ENCODE measurements around the gene MYH9. TPM values are rescaled to one million over a fixed set of nuclear protein-coding genes. Genes with fewer than 3 reads are reported as not detected.

MYH9 gene
- total RNA-seq, 4 donors from 2014 or later = 304 to 366 (median 322) TPM

GRCh38 chr22:36378869-36379217 is 8.9 kb downstream of the MYH9 start:
- no peak overlapping the region for H3K4me3 ChIP-seq
- H3K4me1 ChIP-seq = peaks cover 0 to 100% (median 83%) of the 10 kb centered on the region in 3 donors
- no peak for ATAC-seq
- WGBS, 2 donors (ENCODE audit: low coverage in 1 of 2) = 29 to 35% methylated on average over 3 to 4 of the region's 5 CpGs
- H3K9me3 ChIP-seq = no peaks in the 10 kb centered on the region
- TF ChIP-seq POLR2AphosphoS5 (IDR thresholded peaks at IDR 0.05) = no peak
- TF ChIP-seq CTCF (IDR thresholded peaks at IDR 0.05) = no peak
- TF ChIP-seq POLR2A (IDR thresholded peaks at IDR 0.05) = no peak
- TF ChIP-seq EP300 (IDR thresholded peaks at IDR 0.05) = no peak
- H3K36me3 ChIP-seq = peaks cover 0 to 18% of the 10 kb centered on the region in 2 donors
- H3K27ac ChIP-seq = peak overlapping the region; percentile 61 to 100 (median 100)
- H3K27me3 ChIP-seq = no peaks in the 10 kb centered on the region

GRCh38 chr22:36378080-36378868 is 9.5 kb downstream of the MYH9 start:
- Histone ChIP-seq H3K4me1 (peaks cover 0 to 100% (median 80%) of the 10 kb centered on the region in 3 donors), H3K27me3 (no peaks in the 10 kb centered on the region), H3K4me3 (no peak overlapping the region), H3K9me3 (no peaks in the 10 kb centered on the region), H3K36me3 (peaks cover 0 to 17% of the 10 kb centered on the region in 2 donors), H3K27ac (peak overlapping the region; percentile 61 to 100 (median 100))
- 21 to 42% methylated on average over 12 to 14 of the region's 14 CpGs for WGBS, 2 donors (ENCODE audit: low coverage in 1 of 2)
- ATAC-seq = no peak
- TF ChIP-seq POLR2A (IDR thresholded peaks at IDR 0.05) (no peak), CTCF (IDR thresholded peaks at IDR 0.05) (no peak), EP300 (IDR thresholded peaks at IDR 0.05) (no peak), POLR2AphosphoS5 (IDR thresholded peaks at IDR 0.05) (no peak)

GRCh38 chr22:36377022-36377631 is 10.6 kb downstream of the MYH9 start:
- peaks cover 0 to 100% (median 84%) of the 10 kb centered on the region in 3 donors for H3K4me1 ChIP-seq
- TF ChIP-seq EP300 (IDR thresholded peaks at IDR 0.05) = no peak
- no peak for TF ChIP-seq POLR2AphosphoS5 (IDR thresholded peaks at IDR 0.05)
- no peak for TF ChIP-seq POLR2A (IDR thresholded peaks at IDR 0.05)
- TF ChIP-seq CTCF (IDR thresholded peaks at IDR 0.05) = no peak
- H3K27me3 ChIP-seq = no peaks in the 10 kb centered on the region
- no peaks in the 10 kb centered on the region for H3K9me3 ChIP-seq
- WGBS, 2 donors (ENCODE audit: low coverage in 1 of 2) = 32 to 53% methylated on average over 13 of the region's 14 CpGs
- peaks cover 0 to 10% of the 10 kb centered on the region in 2 donors for H3K36me3 ChIP-seq
- peak overlapping the region; percentile 61 to 100 (median 100) for H3K27ac ChIP-seq
- no peak for ATAC-seq
- no peak overlapping the region for H3K4me3 ChIP-seq

GRCh38 chr22:36376265-36376664 is 11.5 kb downstream of the MYH9 start:
- Histone ChIP-seq H3K36me3 (peaks cover 0 to 10% of the 10 kb centered on the region in 2 donors), H3K4me3 (peak overlapping the region in 1 of 2 donors; percentile 0), H3K4me1 (peaks cover 0 to 100% (median 84%) of the 10 kb centered on the region in 3 donors), H3K27me3 (no peaks in the 10 kb centered on the region), H3K27ac (peak overlapping the region; percentile 61 to 100 (median 100)), H3K9me3 (no peaks in the 10 kb centered on the region)
- ATAC-seq = no peak
- WGBS, 2 donors (ENCODE audit: low coverage in 1 of 2) = 80% methylated on average over 1 of the region's 3 CpGs; no CpG with 5 or more reads in 1 of the 2 donors
- no peak for TF ChIP-seq POLR2A (IDR thresholded peaks at IDR 0.05)

- no peak for TF ChIP-seq POLR2AphosphoS5 (IDR thresholded peaks at IDR 0.05)
- no peak for TF ChIP-seq EP300 (IDR thresholded peaks at IDR 0.05)
- no peak for TF ChIP-seq POLR2A (IDR thresholded peaks at IDR 0.05)
- no peak for TF ChIP-seq CTCF (IDR thresholded peaks at IDR 0.05)
- ATAC-seq = no peak
- H3K9me3 ChIP-seq = no peaks in the 10 kb centered on the region
- H3K27ac ChIP-seq = peak overlapping the region; percentile 34 to 100 (median 98)
- peaks cover 0 to 10% of the 10 kb centered on the region in 2 donors for H3K36me3 ChIP-seq
- H3K4me3 ChIP-seq = no peak overlapping the region
- peaks cover 0 to 100% (median 84%) of the 10 kb centered on the region in 3 donors for H3K4me1 ChIP-seq
- no peaks in the 10 kb centered on the region for H3K27me3 ChIP-seq
- 57 to 63% methylated on average over 5 of the region's 9 CpGs for WGBS, 2 donors (ENCODE audit: low coverage in 1 of 2)
Observed at GRCh38 chr22:36375071-36375980, 12.4 kb downstream of the MYH9 start.
